Brain pericyte (primary cell): Measurements from ENCODE around the gene PAPOLG.
"Not testable (repeated sequence)": the region's sequence is repeated elsewhere in the genome, so short reads cannot be mapped to it uniquely, and the experiment has no call there.

Experiments used
- DNase-seq: peaks from one replicate; pipeline ENCODE4 v3.0.0-alpha.2; 2012; ENCODE audit warnings: low read depth, low spot score

The PAPOLG gene

GRCh38 chr2:60822987-60823386, 66.9 kb downstream of the PAPOLG start:
- no peak for DNase-seq

GRCh38 chr2:60823694-60824305, 67.7 kb downstream of the PAPOLG start:
- no peak for DNase-seq

GRCh38 chr2:60825666-60826065, 69.6 kb downstream of the PAPOLG start:
- no peak for DNase-seq

GRCh38 chr2:60826111-60826510, 70.0 kb downstream of the PAPOLG start:
- DNase-seq: no peak

GRCh38 chr2:60826860-60827259, 70.8 kb downstream of the PAPOLG start:
- not testable (repeated sequence) for DNase-seq

GRCh38 chr2:60827369-60827768, 71.3 kb downstream of the PAPOLG start:
- no peak for DNase-seq

- no peak for DNase-seq
Measured at GRCh38 chr2:60830991-60831390, 74.9 kb downstream of the PAPOLG start.

GRCh38 chr2:60831921-60832320, 75.9 kb downstream of the PAPOLG start:
- DNase-seq: no peak

- DNase-seq: no peak
Measured at GRCh38 chr2:60832621-60833020, 76.6 kb downstream of the PAPOLG start.

GRCh38 chr2:60834270-60834717, 78.2 kb downstream of the PAPOLG start:
- DNase-seq: no peak

GRCh38 chr2:60836491-60836890, 80.4 kb downstream of the PAPOLG start:
- no peak for DNase-seq

GRCh38 chr2:60837123-60837522, 81.1 kb downstream of the PAPOLG start:
- no peak for DNase-seq

GRCh38 chr2:60838481-60838880, 82.4 kb downstream of the PAPOLG start:
- no peak for DNase-seq

- DNase-seq: no peak
Measured at GRCh38 chr2:60839126-60839813, 83.2 kb downstream of the PAPOLG start.

GRCh38 chr2:60840880-60841279, 84.8 kb downstream of the PAPOLG start:
- no peak for DNase-seq

- no peak for DNase-seq
Measured at GRCh38 chr2:60843006-60843405, 86.9 kb downstream of the PAPOLG start.

- no peak for DNase-seq
Measured at GRCh38 chr2:60844105-60844504, 88.0 kb downstream of the PAPOLG start.

- no peak for DNase-seq
Measured at GRCh38 chr2:60847854-60848253, 91.8 kb downstream of the PAPOLG start.
